Activated CD8-positive, alpha-beta memory T cell treated with anti-CD3 and anti-CD28 coated beads, Interleukin-2, amount 50 U/mL, for 48 hours (primary cell): Measurements from ENCODE around the gene AKT1.
"Not testable (repeated sequence)": the region's sequence is repeated elsewhere in the genome, so short reads cannot be mapped to it uniquely, and the experiment has no call there.

Experiments used
- DNase-seq: peaks from one replicate; pipeline ENCODE4 v3.0.0-alpha.2; 2020

Gene AKT1

GRCh38 chr14:104817930-104818713 is 22.6 kb upstream of the AKT1 start:
- no peak for DNase-seq

GRCh38 chr14:104816616-104816884 is 21.0 kb upstream of the AKT1 start:
- DNase-seq: no peak

- not testable (repeated sequence) for DNase-seq
Measured at GRCh38 chr14:104814701-104815100, 19.2 kb upstream of the AKT1 start.

- DNase-seq: no peak
Measured at GRCh38 chr14:104813286-104813685, 17.7 kb upstream of the AKT1 start.

GRCh38 chr14:104810316-104810715 is 14.8 kb upstream of the AKT1 start:
- no peak for DNase-seq

GRCh38 chr14:104808456-104808855 is 12.9 kb upstream of the AKT1 start:
- DNase-seq: no peak

- no peak for DNase-seq
Measured at GRCh38 chr14:104806625-104807465, 11.3 kb upstream of the AKT1 start.

- DNase-seq: no peak
Measured at GRCh38 chr14:104805941-104806624, 10.5 kb upstream of the AKT1 start.

GRCh38 chr14:104805326-104805678 is 9.8 kb upstream of the AKT1 start:
- DNase-seq: no peak

- no peak for DNase-seq
Measured at GRCh38 chr14:104804481-104805325, 9.2 kb upstream of the AKT1 start.

- no peak for DNase-seq
Measured at GRCh38 chr14:104803912-104804410, 8.4 kb upstream of the AKT1 start.

- DNase-seq: no peak
Measured at GRCh38 chr14:104803280-104803911, 7.8 kb upstream of the AKT1 start.

GRCh38 chr14:104802394-104803184 is 7.0 kb upstream of the AKT1 start:
- DNase-seq: no peak

GRCh38 chr14:104801520-104802393 is 6.2 kb upstream of the AKT1 start:
- DNase-seq: no peak

- DNase-seq: peak; percentile 81
Measured at GRCh38 chr14:104800771-104801519, 5.4 kb upstream of the AKT1 start, which contains the start of gene ZBTB42. ZBTB42 (plus strand) TSS chr14:104801101; CDS start chr14:104801198, 97 bp downstream.

GRCh38 chr14:104800015-104800770 is 4.6 kb upstream of the AKT1 start:
- peak; percentile 86 for DNase-seq

- DNase-seq: no peak
Measured at GRCh38 chr14:104799244-104800014, 3.9 kb upstream of the AKT1 start.
